Measurements from ENCODE around the gene TRPM2. TPM values are rescaled to one million over a fixed set of nuclear protein-coding genes. Genes with fewer than 3 reads are reported as not detected.

The TRPM2 gene
- total RNA-seq, 1 donor from 2014 or later, result 2.7 TPM

DNA sequence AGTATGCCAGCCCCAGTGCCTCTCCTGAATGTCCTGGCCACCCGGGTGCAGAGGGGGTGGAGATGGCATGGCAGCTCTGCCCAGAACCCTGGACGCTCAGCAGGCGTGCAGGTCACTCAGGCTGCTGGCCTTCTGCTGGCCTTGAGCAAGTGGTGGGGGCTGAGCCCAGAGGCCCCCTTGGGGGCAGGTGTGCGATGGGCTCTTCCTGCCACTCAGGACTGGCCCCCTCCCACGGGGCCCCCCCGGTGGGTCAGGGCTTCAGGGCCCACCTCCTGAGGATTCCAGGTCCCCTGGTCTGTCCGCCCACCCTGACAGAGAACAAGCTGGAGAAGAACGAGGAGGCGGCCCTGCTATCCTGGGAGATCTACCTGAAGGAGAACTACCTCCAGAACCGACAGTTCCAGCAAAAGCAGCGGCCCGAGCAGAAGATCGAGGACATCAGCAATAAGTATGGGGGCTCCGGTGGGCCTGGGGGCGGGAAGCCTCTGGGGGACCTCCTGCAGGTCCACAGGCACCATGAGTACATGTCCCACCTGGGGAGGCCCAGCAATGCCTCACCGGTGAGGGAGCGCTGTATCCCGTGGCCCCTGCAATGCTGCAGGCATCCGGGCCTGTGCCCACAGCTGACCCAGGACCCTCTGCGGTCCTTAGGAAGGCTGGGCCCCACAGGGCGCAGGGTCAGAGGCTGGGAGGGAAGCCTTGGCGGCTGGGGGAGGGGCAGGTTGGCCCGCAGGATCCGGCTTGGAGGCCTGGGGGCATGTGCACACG lies 64.9 kb downstream of the TRPM2 start:
- DNase-seq (ENCODE audit: missing footprints) (peak; percentile 11), ATAC-seq (no peak)
- intact Hi-C loops (cut with DNase I), result no loop called here

DNA sequence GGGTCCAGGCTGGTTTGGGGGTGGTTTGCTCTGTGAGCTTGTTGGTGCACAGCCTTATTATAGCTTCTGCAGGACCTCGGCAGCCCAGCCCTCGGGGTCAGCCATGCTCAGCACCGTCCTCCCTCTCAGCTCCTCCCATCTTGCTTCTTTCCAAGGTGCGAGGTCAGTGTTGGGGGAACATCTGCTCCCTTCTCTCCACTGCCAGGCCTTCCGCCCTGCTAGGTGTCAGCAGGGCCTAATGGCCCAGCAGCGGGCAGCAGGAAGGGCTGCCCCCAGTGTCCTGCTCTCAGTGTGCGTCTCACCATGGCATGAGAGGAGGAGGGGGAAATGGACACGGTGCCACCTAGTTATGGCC lies 65.4 kb downstream of the TRPM2 start:
- ATAC-seq, result no peak
- intact Hi-C loops (cut with DNase I), result no loop called here
- DNase-seq (ENCODE audit: missing footprints), result peak; percentile 9

DNA sequence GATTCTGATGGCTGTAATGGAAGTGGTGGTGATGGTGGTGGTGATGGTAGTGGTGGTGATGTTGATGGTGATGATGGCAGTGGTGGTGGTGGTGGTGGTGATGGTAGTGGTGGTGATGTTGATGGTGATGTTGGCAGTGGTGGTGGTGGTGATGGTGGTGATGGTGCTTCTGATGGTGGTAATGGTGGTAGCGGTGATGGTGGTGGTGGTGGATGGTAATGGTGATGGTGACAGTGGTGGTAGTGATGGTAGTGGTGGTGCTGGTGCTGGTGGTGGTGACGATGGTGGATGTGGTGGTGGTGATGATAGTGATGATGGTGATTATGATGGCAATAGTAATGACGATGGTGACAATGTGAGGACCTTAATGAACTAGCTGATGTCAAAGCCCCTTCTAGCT lies 66.3 kb downstream of the TRPM2 start:
- intact Hi-C loops (cut with DNase I), result no loop called here
- ATAC-seq, result no peak
- peak; percentile 3 for DNase-seq (ENCODE audit: missing footprints)

DNA sequence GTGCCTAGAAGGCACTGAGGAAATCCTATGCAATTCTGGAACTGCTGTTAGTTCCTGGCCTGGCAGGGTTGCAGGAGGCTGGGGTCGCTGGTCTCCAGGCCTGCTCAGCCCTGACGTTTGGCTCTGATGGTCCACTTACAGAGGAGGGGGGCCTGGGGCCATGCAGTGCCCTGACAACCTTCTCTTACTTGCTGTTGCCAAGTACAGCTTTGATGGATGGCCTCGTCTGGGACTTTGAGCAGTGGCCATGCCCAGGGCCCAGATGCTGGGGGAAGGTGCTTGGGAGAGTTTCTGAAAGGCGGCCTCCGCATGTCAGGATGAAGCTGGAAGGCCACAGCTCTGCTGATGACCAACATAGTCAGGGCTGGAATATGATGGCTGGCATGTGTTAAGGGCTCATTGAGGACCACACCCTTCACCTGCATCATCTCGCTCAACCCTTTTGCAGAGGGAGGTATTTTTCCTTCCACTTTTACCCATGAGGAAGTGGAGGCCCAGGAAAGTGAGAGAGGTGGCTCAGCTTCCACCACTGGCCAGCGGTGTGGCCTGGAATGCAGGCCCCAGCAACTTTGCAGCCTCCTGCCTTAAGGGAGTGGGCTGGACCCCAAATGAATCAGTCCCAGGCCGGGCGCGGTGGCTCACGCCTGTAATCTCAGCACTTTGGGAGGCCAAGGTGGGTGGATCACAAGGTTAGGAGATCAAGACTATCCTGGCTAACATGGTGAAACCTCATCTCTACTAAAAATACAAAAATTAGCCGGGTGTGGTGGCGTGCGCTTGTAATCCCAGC lies 67.2 kb downstream of the TRPM2 start:
- intact Hi-C loops (cut with DNase I), result no loop called here
- no peak for ATAC-seq
- peak; percentile 22 for DNase-seq (ENCODE audit: missing footprints)

DNA sequence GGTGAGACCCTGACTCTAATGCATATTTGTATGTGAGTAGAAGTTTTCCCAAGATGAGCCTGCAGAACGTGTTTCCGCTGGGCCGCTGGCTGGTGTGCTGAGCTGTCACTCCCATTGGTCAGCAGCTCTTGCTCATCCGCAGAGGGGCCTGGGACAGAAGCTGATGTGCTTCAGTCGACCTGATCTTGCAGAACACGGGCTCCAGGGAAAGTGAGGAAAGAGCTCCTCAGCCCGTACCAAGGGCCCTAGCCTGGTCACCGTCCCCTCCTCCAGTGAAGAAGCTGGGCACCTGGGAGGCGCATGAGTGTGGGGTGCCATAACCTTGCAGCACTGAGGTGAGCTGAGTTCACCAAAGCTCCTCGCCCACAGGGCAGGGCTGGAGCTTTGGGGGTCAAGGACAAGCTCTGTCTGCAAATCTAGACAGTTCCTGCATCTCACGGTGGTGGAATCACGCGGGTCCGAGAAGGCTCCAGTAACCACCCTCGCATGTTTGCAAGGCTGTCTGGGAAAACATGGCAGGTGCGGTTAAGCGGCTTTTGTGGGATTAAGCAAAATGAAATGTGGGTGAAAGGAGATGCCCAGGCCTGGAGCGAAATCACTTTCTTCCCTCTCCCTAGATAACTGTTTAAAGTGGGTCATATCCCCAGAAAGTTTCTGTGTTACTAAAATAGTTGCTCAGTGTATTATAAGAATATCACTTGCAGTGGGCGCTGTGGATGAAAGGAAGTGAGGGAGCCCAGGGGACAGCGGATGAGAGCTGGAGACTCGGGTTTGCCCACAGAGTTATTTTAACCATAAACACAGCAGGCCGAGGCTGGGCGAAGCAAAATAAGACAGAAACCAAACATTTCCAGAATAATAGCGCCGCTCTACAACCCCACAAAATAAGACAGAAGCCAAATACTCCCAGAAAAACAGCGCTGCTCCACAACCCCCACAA lies 68.8 kb downstream of the TRPM2 start:
- no peak for ATAC-seq
- peak; percentile 25 for DNase-seq (ENCODE audit: missing footprints)
- intact Hi-C loops (cut with DNase I), result no loop called here

DNA sequence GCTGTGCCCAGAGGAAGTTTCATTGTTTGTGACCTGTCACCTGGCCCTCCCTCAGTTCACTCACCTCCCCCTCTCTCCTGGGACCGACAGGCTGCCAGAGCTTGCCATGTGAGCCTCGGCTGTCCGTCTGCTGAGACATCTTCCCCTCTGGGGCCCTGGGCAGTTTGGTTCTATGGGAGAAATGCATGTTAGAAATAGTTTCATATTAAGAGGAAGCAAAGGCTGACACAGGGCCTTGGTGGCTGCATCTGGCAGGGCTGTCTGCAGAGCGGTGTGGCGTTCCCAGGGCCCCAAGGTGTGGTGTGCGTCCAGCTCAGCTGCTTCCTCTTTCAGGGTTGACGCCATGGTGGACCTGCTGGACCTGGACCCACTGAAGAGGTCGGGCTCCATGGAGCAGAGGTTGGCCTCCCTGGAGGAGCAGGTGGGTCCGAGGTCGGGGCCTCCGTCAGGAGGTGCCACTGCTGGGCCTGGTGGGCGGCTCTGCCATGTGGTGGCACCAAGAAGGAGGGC lies 69.9 kb downstream of the TRPM2 start:
- DNase-seq (ENCODE audit: missing footprints) (peak; percentile 53), ATAC-seq (no peak)
- intact Hi-C loops (cut with DNase I), result no loop called here

DNA sequence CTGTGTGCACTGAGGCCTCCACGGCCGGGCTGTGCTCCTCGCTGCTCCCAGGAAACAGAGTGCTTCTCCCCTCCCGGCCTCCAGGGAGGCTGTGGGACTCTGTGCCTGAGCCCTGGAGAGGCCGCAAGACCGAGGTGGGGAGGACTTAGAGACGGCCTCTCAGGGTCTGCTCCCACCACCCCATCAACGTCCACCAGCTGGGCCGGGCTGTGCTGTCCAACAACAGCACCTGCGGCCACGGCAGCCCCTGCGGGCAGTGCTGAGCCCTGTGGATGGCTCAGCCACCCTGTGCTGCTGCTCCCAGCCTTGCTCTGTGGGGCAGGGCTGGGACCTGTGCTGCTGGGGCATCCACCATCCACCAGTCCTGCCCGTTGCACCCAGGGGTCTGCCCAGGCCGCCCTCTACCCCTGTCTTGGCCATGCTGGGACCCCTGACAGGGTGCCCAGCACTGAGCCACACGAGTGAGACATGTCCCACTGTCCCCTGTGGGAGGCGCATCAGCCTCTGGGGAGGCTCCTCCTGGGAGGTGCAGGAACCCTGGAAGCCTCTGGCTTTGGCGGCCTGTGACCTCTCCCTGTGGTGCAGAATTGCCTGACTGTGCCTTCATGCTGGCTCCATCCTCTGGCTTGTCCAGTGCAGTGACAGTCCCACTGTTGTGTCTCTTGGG lies 70.7 kb downstream of the TRPM2 start:
- ATAC-seq (no peak), DNase-seq (ENCODE audit: missing footprints) (peak; percentile 59)
- intact Hi-C loops (cut with DNase I), result no loop called here

DNA sequence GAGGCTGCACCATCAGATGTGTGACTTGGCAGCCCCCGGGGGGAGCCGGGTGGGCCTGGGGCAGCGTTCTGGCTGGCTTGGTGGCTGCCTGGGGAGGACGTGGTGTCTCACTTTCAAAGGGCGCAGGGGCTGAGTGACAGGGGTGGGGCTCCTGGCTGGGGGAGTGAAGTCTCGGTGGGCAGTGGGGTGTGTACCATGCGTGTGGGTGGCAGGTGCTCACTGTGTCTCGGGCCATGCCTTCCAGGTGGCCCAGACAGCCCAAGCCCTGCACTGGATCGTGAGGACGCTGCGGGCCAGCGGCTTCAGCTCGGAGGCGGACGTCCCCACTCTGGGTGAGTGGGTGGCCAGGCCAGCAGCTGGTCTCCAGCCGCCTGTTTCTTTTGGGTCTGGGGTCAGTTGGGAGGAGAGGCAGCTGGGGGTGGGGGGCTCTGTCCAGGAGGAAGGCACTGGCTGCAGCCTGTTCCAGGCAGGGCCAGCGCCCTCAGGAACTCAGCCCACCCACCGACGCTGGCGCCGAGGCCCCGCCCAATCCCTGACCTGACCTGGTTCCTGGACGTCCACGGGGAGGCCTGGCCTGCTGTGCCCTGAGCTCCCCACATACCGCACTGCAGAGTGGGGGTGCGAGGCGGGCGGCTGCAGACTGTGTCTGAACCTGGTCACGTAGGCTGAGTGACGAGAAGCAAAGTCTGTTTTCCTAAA lies 71.3 kb downstream of the TRPM2 start:
- intact Hi-C loops (cut with DNase I), result no loop called here
- no peak for ATAC-seq
- peak; percentile 34 for DNase-seq (ENCODE audit: missing footprints)

DNA sequence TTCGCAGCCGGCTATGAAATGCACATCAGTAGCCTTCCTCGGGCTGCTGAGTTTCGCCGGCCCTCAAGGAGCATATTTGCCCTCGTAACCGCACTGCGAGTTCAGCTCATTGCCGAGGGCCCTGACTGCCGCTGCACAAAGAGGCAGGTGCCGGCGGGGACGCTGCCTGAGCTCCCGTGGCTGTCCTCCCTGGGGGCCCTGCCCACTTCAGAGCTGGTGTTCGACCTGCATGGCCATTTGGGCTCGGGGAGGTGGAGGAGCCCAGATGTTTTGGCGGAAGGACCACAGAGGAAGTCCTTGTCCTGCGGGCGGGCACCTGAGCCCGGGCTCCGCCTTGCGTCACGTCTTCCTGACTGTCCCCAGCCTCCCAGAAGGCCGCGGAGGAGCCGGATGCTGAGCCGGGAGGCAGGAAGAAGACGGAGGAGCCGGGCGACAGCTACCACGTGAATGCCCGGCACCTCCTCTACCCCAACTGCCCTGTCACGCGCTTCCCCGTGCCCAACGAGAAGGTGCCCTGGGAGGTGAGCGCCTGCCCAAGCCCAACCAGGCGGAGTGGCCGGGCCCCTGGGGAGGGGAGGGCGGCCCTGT lies 72.0 kb downstream of the TRPM2 start:
- no peak for ATAC-seq
- intact Hi-C loops (cut with DNase I), result no loop called here
- peak; percentile 43 for DNase-seq (ENCODE audit: missing footprints)

DNA sequence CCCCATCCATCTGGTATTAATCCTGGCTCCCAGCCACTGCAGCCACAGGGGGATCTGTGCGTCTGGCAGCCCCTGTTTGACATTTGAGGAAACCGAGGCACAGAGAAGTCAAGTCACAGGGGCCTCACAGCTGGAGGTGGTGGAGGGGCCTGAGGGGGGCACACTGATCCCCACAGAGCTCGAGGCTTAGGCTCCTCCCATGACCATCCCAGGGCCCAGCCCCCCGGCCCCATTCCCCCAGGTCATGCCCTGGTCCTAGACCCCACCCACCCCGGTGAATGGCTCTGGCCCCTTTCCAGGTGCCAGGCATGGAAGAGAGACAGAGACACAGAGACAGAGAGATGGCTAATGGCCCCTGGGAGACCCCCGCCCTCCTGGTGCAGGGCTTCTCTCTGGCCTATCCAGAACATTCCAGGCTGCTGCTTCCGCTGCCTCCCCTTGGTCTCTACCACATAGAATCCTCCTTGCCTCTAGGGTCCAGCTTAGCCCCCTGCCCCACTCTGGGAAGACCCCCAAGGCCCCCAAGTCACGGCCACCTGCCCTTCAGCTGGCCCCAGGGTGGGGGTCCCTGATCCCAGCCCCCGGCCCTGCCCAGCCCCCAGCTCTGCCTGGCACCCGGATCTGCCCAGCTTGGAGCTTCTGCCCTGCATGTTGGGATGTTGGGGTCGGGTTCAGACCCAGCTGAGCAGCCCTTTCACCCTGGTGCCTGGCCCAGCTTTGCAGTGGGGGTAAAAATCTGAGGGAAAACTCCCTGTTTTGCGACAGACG lies 72.7 kb downstream of the TRPM2 start:
- intact Hi-C loops (cut with DNase I), result no loop called here
- ATAC-seq (no peak), DNase-seq (ENCODE audit: missing footprints) (peak; percentile 23)

DNA sequence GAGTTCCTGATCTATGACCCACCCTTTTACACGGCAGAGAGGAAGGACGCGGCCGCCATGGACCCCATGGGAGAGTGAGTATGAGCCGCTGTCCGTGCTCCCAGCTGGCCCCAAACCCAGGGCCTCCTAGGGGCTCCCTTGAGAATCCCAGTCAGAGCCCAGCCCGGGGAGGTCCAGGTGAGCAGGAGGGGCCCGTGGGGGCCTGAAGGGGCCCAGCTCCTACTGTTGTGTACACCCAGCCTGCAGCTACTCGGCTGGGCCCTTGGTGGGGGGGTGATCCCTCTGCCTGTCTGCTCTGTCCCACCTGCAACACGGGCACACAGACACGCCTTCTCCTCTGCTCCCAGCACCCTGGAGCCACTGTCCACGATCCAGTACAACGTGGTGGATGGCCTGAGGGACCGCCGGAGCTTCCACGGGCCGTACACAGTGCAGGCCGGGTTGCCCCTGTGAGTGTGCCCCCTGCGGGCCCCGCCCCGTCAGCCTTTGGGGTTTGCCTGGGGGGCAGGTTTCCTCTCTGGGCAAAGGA lies 73.3 kb downstream of the TRPM2 start:
- DNase-seq (ENCODE audit: missing footprints) (peak; percentile 47), ATAC-seq (no peak)
- intact Hi-C loops (cut with DNase I), result no loop called here

DNA sequence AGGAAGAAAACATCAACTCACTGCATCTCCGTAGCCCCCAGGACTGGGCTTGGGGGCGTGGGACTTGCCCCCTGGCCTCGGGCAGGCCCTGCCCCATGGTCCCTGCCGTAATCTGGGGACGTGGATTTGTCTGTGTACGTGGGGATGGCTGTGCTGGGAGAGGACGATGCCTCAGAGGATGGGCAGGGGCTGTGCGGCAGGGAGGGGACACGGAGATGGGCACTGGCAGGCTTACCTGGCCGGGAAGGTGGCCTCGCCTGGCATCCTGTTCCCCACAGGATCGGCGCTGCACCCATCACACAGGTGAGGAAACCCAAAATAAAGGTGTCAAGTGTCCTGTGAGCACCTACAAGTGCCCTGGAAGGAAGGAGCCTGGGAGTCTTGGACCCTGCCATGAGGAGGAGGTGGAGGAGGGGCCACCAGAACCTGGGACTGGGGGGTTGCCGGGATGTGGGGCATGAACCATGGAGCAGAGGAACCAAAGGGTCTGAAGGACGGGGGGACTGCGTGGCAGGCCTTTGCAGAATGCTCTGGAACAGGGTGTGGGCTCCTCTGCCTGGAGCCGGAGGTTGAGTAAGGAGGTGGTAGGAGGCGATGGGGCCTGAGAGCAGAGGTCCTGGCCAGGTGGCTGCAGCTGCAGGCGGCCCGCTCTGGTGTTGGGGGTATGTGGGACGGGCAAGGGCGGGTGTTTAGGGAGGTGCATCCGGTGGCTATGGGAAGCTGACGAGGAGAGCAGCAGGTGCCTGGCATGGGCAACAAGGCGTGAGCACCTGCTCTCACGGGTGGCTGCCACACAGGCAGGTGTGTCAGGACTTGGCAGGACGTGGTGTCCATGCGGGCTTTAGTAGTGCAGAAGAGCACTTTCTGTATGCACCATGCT lies 74.1 kb downstream of the TRPM2 start:
- DNase-seq (ENCODE audit: missing footprints) (peak; percentile 31), ATAC-seq (no peak)
- intact Hi-C loops (cut with DNase I), result no loop called here

DNA sequence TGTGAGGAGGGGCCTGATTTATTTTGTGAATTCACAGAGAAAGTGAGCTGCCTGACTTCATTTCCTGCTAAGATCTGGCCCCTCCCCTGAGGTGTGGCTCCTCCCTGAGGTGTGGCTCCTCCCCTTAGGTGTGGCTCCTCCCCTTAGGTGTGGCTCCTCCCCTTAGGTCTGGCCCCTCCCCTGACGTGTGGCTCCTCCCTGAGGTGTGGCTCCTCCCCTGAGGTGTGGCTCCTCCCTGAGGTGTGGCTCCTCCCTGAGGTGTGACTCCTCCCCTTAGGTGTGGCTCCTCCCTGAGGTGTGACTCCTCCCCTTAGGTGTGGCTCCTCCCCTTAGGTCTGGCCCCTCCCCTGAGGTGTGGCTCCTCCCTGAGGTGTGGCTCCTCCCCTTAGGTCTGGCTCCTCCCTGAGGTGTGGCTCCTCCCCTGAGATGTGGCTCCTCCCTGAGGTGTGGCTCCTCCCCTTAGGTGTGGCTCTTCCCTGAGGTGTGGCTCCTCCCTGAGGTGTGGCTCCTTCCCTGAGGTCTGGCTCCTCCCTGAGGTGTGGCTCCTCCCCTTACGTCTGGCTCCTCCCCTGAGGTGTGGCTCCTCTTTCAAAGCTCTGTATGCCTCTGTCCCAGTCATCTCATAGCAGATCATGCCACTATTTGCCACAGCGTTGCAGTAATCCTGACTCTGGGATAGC lies 75.0 kb downstream of the TRPM2 start:
- intact Hi-C loops (cut with DNase I), result no loop called here
- ATAC-seq (no peak), DNase-seq (ENCODE audit: missing footprints) (peak; percentile 50)

DNA sequence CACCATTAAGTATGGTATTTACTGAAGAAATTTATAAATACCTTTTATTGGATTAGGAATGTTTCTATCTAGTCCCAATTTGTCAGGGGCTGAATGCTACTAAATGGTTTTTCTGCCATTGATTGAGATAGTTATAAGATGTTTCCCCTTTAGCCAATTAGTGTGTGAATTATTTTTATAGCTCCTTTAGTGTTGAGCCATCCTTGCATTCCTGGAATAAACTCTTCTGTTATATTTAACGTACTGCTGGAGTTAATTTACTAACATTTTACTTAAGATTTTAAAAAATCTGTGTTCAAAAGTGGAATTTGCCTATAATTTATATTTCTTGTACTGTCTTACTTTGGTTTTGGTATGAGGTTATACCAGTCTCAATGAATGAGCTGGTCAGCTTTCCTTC lies 76.5 kb downstream of the TRPM2 start:
- ATAC-seq (no peak), DNase-seq (ENCODE audit: missing footprints) (no peak)
- intact Hi-C loops (cut with DNase I), result no loop called here

DNA sequence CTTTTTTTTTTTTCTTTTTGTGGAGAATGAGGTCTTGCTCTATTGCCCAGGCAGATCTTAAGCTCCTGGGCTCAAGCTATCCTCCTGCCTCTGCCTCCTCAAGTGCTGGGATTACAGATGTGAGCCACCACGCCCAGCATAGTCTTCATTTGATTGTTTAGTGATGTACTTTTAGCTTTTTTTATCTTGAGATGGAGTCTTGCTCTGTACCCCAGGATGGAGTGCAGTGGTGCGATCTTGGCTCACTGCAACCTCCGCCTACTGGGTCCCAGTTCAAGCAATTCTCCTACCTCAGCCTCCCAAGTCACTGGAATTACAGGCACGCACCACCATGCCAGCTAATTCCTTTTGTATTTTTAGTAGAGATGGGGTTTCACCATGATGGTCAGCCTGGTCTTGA lies 77.9 kb downstream of the TRPM2 start:
- no peak for ATAC-seq
- intact Hi-C loops (cut with DNase I), result no loop called here
- DNase-seq (ENCODE audit: missing footprints), result no peak

Data from Right ventricle myocardium inferior (tissue), 1 donor.